Neural progenitor cell (in vitro differentiated cells): Measurements from ENCODE around the gene SMAD6.

Experiments used
- EZH2 ChIP-seq: fragments of 200-600 bp; sonication (generic); IDR thresholded peaks from 2 replicates; pipeline ENCODE4 v1.6.1; 2017; ENCODE audit warnings: antibody characterized with exemption, mild to moderate bottlenecking, moderate library complexity
- EZH2phosphoT487 ChIP-seq: fragments of 200-600 bp; sonication (generic); IDR thresholded peaks from 2 replicates; pipeline ENCODE4 v1.6.1; 2017; ENCODE audit warnings: antibody characterized with exemption
- TF ChIP-seq, protein P1 (sequence below): fragments of 200-600 bp; sonication (generic); IDR thresholded peaks from 2 replicates; pipeline ENCODE4 v1.5.1; 2017; ENCODE audit warnings: antibody characterized with exemption, mild to moderate bottlenecking

DNA sequence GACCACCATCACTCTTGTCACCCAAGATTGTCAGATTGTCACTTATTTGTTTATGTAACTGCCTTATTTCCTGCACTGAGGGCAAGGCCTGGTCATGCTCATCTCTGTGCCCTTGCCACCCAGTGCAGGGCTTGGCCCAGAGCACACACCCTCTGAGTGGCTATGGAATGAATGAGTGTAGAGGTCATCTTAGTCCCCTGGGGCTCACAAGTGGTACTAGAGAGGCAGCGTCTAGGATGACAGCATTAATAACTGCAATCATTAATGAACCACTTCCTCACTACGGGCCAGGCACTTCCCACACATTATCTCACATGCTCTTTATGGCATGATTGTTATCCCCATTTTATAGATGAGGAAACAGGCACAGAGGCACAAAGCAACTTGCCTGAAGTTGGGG is 117.0 kb downstream of the SMAD6 start:
- TF ChIP-seq, protein P1, sequence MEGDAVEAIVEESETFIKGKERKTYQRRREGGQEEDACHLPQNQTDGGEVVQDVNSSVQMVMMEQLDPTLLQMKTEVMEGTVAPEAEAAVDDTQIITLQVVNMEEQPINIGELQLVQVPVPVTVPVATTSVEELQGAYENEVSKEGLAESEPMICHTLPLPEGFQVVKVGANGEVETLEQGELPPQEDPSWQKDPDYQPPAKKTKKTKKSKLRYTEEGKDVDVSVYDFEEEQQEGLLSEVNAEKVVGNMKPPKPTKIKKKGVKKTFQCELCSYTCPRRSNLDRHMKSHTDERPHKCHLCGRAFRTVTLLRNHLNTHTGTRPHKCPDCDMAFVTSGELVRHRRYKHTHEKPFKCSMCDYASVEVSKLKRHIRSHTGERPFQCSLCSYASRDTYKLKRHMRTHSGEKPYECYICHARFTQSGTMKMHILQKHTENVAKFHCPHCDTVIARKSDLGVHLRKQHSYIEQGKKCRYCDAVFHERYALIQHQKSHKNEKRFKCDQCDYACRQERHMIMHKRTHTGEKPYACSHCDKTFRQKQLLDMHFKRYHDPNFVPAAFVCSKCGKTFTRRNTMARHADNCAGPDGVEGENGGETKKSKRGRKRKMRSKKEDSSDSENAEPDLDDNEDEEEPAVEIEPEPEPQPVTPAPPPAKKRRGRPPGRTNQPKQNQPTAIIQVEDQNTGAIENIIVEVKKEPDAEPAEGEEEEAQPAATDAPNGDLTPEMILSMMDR: no peak
- TF ChIP-seq EZH2: no peak
- TF ChIP-seq EZH2phosphoT487: no peak
